Activated CD8-positive, alpha-beta memory T cell treated with anti-CD3 and anti-CD28 coated beads, Interleukin-2, amount 50 U/mL, for 1 hour (primary cell): ENCODE measurements around the gene PLA2G5.
"Not testable (repeated sequence)": the region's sequence is repeated elsewhere in the genome, so short reads cannot be mapped to it uniquely, and the experiment has no call there.

ENCODE experiments used
- DNase-seq: peaks from one replicate; pipeline ENCODE4 v3.0.0-alpha.2; 2020; ENCODE audit errors: extremely low read depth

PLA2G5 gene

DNA sequence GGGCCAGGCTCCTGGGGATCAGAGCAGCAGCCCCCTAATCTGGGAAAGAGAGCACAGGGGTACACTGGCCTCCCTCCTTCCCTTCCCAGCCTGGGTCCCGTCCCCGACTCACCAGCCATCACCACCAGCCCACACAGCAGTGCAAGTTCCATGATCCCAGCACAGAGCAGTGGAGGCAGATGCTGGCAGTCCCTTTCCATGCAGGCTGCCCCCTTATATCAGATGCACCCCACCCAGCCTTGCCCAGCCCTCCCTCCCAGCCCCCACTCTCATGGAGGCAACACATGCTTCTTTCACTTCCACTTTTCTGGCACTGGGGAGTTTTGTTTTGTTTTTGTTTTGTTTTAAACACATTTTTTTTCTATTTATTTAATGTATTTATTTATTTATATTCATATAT lies 49.4 kb downstream of the PLA2G5 start, which contains the start of gene PLA2G2D:
Gene PLA2G2D, minus strand, starts transcription at position 190 of the 400 bp plus-strand sequence. Its CDS starts 38 bp downstream, at position 152.
- no peak for DNase-seq

DNA sequence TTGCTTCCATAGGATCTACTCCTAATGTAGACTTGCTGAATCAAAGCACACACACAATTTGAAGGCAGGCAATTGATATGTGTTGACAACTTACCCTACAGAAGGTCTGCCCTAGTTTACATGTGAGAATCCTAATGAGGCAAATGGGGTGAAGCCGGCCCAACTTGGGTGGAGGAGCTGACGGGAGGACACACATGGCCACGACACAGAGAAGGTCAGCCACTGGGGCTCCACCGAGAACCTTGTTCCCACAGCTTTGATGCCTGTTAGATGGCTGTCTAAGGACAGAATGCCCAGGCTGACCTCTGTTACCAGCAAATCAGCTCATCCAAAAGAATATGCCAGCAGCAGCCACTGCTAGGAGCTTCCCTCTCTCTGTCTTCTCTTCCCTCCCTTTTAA lies 50.8 kb downstream of the PLA2G5 start:
- DNase-seq: no peak

DNA sequence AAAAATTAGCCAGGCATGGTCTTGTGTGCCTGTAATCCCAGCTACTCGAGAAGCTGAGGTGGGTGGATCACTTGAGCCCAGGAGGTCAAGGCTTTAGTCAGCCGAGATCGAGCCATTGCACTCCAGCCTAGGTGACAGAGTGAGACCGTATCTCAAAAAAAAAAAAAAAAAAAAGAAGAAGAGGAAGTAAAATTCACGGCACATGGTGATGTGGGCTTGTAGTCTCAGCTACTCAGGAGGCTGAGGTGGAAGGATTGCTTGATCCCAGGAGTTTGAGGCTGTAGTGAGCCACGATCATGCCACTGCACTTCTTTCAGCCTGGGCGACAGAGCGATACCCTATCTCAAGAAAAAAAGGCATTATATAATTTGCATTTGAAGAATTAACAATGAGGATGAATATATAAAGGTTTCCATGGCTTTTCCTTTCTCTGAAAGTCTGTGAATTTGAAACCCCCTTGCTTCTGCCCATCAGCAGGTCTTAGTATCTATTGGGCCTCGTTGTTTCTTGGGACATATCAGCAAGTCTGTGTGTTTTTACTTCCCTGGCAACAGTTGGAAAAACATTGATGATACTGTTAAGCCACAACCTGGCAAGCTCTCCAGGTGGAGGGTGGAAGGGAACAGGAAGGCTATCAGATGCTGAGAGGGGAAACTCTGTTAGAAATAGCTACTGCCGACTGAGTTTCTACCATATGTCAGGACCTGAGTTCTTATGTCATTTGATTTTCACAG lies 53.9 kb downstream of the PLA2G5 start:
- DNase-seq: no peak

DNA sequence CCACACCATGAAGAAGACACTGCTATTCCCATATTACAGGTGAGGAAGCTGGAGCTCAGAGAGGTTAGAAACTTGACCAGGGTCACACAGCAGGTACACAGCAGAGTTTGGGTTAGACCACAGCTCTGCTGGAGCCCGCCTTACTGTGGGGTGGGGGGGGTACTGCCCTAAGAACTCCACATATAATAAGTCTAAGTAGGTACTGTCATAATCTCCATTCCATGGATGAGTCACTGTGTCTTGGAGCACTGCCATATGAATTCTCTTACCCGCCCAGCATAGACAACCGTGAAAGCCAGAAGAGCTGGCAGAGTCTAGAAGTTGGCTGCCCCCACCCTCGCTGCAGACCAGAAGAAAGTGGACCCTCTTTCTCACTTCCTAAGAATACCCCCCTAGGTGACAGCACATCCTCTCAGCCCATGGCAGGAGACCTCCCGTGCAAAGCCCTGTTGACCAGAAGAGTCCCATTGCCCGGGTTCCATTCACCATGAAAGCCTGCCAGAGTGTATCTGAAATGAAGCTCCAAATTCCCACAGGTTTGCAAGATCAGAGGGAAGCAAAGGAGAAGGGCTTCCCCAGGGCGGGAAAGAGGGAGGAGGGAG lies 54.6 kb downstream of the PLA2G5 start:
- DNase-seq: no peak

DNA sequence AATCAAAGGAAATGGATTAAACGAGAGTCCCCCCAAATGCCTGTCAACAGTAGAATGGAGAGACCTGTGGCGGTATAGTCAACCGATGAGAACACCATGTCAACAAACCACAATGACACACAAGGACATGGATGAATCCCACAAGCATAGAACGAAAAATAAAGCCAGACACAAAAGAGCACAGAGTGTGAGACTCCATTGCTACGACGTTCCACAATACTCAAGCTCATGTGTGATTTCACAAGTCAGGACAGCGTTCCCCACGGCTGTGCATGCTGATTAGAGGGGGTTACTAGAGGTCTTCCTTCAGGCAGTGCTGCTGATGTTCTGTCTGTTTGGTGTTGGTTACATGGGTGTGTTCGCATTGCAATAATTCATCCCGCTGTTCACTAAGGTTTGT lies 55.1 kb downstream of the PLA2G5 start:
- no peak for DNase-seq

DNA sequence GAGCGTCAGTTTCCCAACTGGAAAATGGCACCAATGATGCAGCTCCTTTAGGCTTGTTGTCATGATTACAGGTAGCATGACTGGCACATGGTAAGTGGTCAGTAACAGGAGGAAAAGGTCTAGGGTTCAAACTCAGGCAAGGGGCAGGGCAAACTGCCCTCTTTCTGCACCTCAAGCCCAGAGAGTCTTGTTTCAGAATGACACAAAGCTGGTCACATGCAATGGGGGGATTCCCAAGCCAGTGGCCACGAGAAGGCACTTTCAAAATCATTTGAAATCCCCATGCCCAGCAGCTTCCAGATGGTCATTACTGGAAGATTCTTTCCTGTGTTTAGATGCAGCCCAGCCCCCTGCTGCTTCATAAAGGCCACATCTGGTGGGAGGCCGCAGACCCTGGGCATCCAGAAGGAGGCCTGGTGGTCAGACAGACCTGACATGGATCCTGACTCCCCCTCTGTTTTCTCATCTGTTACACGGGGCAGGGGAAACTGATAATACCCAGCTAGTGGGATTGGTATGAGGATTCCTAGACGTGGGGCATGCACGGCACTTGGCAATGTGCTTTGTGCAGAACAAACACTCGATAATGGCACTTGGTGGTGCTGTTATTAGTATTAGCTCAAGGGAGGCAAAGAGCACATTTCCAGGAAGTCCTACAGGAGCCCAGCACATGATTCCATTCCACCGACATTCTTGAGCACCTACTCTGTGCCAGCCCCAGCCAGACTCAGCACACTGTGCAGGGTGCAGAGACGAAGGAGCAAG lies 56.2 kb downstream of the PLA2G5 start:
- DNase-seq: no peak

DNA sequence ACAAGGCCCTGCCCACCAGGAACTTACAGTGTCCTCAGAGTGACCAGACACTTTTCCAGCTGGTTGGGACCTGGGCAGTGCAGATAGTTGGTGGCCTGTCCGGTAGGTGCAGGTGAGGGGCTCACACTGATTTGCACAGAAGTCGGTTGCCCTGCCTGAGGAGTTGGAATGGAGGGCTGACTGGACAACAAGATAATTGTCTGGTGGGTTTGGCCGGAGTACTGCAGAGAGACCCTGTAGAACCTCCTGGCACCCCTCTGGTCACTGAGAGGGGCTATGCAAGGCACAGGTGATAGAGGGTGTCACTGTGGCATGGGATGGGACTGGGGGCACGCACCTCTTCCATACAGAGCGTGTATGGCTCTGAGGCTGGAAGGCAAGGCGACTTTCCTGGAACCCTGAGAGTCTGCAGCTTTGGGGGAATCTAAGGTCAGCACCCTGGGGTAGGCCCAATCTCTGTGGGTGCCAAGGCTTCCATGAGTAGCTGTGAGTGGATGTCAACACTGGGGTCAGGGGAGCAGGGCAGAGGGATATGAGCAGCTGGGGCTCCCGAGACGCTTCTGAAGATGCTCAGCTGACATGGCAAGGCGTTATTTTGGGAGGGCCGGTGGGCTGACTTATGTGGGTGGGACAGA lies 56.9 kb downstream of the PLA2G5 start:
- no peak for DNase-seq

DNA sequence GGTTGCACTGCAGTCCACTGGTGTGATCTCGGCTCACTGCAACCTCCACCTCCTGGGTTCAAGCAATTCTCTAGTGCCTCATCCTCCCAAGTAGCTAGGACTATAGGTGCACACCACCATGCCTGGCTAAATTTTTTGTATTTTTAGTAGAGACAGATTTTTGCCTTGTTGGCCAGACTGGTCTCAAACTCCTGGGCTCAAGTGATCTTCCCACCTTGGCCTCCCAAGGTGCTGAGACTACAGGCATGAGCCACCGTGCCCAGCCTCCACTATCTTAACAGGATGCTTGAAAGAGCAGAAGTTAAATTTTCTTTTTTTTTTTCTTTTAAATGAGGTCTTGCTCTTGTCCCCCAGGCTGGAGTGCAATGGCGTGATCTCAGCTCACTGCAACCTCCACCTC lies 60.5 kb downstream of the PLA2G5 start:
- not testable (repeated sequence) for DNase-seq

DNA sequence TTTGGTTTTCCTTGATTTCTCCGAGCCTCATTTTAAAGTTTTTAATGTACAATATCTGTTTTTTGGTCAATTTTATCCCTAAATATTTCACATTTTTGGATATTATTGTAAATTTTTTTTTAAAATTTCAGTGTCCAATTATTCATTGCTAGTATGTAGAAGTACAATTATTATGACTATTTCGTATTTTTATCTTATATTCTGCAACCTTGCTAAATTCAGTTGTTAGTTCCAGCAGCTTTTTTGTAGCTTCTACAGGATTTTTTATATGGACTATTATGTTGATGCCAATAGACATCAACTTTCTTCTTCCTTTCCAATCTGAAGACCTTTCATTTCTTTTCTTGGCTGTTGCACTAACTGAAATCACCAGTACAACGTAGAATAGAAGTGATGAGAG lies 65.0 kb downstream of the PLA2G5 start:
- no peak for DNase-seq

DNA sequence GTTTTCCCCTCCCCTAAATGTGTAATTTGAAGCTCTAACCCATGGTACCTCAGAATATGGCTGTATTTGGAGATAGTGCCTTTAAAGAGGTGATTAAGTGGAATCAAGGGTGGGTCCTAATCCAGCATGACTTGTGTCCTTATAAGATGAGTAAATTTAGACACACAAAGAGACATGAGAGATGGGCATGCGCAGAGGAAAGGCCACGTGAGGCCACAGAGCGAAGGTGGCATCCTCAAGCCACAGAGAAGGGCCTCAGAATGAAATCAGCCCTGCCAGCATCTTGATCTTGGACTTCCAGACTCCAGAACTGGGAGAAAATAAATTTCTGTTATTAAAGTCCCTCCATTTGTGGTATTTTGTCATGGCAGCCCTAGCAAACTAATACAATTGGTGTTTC lies 66.3 kb downstream of the PLA2G5 start:
- no peak for DNase-seq

DNA sequence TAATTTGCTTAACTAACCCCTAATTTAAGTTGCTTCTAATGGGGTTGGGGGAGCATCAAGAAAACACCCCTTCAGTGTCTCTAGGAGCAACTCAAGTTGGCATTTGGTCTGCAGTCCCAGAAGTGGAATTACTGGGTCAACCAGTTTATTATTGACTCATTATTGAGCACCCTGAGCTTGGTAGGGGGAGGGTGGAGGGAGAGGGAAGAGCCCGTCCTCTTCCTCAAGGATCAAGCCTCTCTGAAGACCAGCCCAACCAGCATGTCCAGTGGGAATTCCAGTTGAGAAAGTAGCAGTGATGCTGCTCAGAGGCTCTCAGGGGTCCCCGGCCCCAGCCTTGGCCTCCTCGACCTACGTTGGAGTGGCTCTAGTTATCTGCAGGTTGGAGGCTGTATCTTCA lies 67.1 kb downstream of the PLA2G5 start:
- no peak for DNase-seq

DNA sequence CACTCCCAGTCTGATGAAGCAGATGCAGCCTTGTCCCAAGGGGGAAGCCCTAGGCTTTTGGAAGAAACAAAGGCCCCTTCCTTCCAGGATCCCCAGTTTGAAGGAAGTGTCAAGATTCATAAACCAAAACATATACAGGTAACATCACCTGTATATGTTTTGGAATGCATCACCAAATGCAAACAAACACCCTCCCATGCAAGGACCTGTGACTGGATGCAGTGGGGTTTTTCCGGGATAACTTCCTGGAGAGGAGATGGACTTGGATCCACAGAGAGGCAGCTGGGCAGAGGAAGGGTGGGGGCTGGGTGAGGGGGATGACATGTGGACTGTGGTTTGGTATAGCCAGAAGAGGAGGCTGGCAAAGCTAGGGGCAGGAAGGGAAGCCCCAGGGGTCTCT lies 67.6 kb downstream of the PLA2G5 start:
- DNase-seq: no peak

DNA sequence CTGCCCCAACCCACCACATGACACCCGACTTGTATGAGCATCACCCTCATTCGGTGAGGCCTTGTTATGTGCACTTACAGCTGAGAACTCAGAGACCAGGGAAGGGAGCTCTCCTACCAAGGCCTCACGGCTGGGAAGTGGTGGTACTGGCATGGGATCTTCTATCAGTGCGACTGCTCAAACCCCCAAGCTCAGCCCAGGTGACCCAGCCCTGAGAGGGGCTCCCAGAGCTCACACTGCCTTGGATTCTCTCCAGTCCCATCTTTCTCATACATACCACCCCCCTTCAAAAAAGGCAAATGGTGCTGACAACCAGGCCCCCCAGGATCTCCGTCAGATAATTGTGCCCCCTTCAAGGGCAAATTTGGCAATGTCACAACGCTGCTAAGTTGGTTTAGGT lies 68.4 kb downstream of the PLA2G5 start:
- no peak for DNase-seq

DNA sequence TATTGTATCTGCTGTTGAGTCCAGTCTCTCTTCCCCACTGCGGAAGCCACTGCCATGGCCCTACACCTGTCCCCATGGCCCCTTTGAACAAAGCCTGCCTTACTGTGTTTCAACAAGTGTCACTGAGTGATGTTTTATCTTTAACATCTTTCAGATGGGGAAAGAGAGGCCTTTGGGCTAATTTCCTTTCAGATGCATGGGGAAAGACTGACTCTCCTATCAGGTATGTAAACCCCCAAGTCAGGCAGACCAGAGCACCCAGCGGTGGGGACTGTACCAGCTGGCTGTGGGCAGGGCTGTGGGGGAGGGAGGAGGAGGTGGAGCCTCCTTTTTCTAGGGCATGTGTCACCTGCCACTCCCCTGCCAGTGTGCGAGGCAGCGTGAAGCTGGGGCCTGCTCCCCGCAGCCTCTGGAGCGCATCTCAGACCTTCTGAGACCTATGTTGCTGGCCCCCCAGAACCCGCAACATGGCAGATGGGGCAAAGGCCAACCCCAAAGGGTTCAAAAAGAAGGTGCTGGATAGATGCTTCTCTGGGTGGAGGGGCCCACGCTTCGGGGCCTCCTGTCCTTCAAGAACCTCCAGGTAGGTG lies 69.1 kb downstream of the PLA2G5 start, which contains the start of gene PLA2G2F:
Gene PLA2G2F, plus strand, starts transcription at position 363 of the 590 bp plus-strand sequence. Its CDS starts 105 bp downstream, at position 468.
- no peak for DNase-seq

DNA sequence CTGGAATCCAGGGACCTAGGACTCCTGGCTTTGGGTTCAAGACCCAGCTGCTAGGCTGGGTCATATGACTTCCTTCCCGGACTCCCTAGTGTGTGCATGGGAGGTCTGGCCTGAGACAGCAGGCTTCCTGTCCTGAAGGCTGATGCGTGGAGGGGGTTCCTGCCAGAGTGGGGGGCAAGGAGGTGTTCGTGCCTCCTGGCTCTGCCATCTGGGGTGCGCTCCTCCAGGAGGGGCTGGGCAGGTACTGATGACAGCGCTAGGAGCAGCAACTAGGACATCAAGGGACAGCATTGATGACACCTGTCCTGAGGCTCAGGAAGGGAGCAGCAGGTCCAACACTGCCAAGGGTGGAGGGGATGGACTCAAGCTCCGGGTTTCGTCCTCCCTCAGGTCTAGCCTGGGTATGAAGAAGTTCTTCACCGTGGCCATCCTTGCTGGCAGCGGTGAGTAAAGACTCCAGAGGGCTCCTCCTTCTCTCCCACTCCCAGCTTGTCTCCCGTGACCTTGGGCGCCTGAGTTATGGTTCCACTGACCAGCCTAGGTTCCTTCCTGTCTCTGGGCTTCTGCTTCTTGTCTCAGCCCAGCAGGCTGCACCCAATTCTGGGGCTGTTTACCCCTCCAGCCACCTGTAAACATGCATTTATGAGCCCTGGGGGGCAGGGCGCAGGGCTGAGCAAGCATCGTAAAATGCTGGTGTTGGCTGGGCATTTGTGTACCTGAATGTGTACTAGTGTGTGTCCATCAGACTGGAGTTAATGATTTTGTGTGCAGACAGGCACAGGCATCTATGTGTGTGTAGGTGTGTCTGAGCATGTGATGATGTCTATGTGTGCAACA lies 70.0 kb downstream of the PLA2G5 start:
- DNase-seq: no peak

DNA sequence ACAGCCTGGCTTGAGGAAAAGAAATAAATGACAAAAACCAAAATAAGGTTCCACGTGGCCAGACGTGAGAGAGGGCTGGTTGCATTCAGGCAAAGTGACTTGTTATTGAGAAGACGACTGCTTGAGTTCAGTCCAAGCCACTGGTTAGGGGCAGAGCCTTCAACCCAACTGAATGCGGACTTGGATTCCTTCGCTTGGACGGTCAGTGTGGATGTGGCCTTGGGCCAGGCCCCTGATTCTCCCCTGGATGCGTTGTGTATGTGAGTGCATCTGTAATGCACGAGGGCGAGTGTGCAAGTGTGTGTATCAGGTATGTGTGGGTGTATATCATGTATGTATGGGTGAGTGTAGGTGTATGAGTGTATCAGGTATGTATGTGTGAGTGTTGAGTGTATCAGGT lies 71.0 kb downstream of the PLA2G5 start:
- DNase-seq: no peak

DNA sequence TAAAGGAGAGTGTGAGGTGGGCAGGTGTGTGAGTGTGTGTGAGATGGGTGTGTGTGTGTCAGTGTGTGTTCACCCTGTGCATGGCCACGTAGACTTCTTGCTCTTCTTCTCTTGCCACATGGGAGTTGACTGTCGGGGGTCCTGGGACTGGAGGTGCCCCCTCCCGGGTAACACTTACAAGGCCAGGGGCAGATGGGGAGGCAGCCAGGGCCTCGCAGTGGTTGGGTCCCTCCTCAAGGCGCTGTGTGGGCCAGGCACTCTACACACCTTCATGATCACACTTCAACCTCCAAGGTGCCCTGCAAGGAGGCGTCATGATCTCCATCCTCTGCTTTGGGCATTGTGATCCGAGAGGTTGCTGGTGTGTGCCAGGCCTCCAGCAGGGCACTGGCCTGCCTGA lies 71.5 kb downstream of the PLA2G5 start:
- no peak for DNase-seq
